HG03442 (cell line): ENCODE measurements around the gene HS6ST1.

Source experiments
- ATAC-seq: cut with Tn5 transposase; IDR thresholded peaks from one replicate; pipeline ENCODE4 v1.9.1; 2021; ENCODE audit warnings: mild to moderate bottlenecking, moderate library complexity; ENCODE audit not compliant: unreplicated experiment

Gene HS6ST1

GRCh38 chr2:128300151-128301020 is 18.3 kb downstream of the HS6ST1 start:
- ATAC-seq, result no peak

- ATAC-seq, result no peak
Measured at GRCh38 chr2:128299628-128300027, 19.0 kb downstream of the HS6ST1 start.

- ATAC-seq, result no peak
Measured at GRCh38 chr2:128298846-128299507, 19.7 kb downstream of the HS6ST1 start.

GRCh38 chr2:128298286-128298685 is 20.4 kb downstream of the HS6ST1 start:
- ATAC-seq, result no peak

GRCh38 chr2:128293870-128294455 is 24.7 kb downstream of the HS6ST1 start:
- no peak for ATAC-seq

GRCh38 chr2:128293426-128293755 is 25.3 kb downstream of the HS6ST1 start:
- no peak for ATAC-seq

GRCh38 chr2:128292599-128293425 is 25.9 kb downstream of the HS6ST1 start:
- ATAC-seq, result no peak

- ATAC-seq, result no peak
Measured at GRCh38 chr2:128291844-128292598, 26.6 kb downstream of the HS6ST1 start.

- ATAC-seq, result no peak
Measured at GRCh38 chr2:128291161-128291843, 27.4 kb downstream of the HS6ST1 start.

GRCh38 chr2:128290356-128290755 is 28.3 kb downstream of the HS6ST1 start:
- no peak for ATAC-seq

GRCh38 chr2:128289439-128289838 is 29.2 kb downstream of the HS6ST1 start:
- no peak for ATAC-seq

GRCh38 chr2:128288781-128289180 is 29.9 kb downstream of the HS6ST1 start:
- ATAC-seq, result no peak

- ATAC-seq, result no peak
Measured at GRCh38 chr2:128287780-128288735, 30.6 kb downstream of the HS6ST1 start.

GRCh38 chr2:128286905-128287779 is 31.5 kb downstream of the HS6ST1 start:
- ATAC-seq, result no peak

GRCh38 chr2:128286011-128286721 is 32.5 kb downstream of the HS6ST1 start:
- no peak for ATAC-seq

- ATAC-seq, result no peak
Measured at GRCh38 chr2:128285329-128285931, 33.2 kb downstream of the HS6ST1 start.

- no peak for ATAC-seq
Measured at GRCh38 chr2:128284841-128285240, 33.8 kb downstream of the HS6ST1 start.
